GM23338 (cell line): Measurements from ENCODE around the gene YPEL2. TPM values are rescaled to one million over a fixed set of nuclear protein-coding genes. Genes with fewer than 3 reads are reported as not detected.
A peak's percentile ranks its signal among the peaks of the same experiment; 100 is the strongest.

ENCODE experiments used
- ATAC-seq: fragments of 200-7000 bp; cut with Tn5 transposase; 3 replicates; pipeline ENCODE4 v1.9.1; 2020
- DNase-seq: peaks from one replicate; pipeline ENCODE4 v3.0.0-alpha.2; 2015; ENCODE audit warnings: low spot score
- H2AFZ ChIP-seq: fragments of 200-600 bp; sonication (generic); 2 replicates; pipeline ENCODE4 v1.8.0; 2016; ENCODE audit warnings: antibody characterized with exemption, mild to moderate bottlenecking, moderate library complexity
- H3F3A ChIP-seq: fragments of 200-600 bp; sonication (generic); replicated peaks from 2 replicates; pipeline ENCODE4 v1.8.0; 2017; ENCODE audit warnings: antibody characterized with exemption, mixed run types, low read depth
- H3K27ac ChIP-seq: fragments of 200-600 bp; sonication (generic); 2 replicates; pipeline ENCODE4 v1.6.1; 2016; ENCODE audit warnings: low read depth
- H3K27me3 ChIP-seq: fragments of 200-600 bp; sonication (generic); 2 replicates; pipeline ENCODE4 v1.8.0; 2016; ENCODE audit warnings: mild to moderate bottlenecking, mixed run types, moderate library complexity; ENCODE audit not compliant: insufficient read depth
- H3K36me3 ChIP-seq: fragments of 200-600 bp; sonication (generic); 2 replicates; pipeline ENCODE4 v1.8.0; 2016; ENCODE audit warnings: mild to moderate bottlenecking; ENCODE audit not compliant: insufficient read depth
- H3K4me1 ChIP-seq: fragments of 200-600 bp; sonication (generic); 2 replicates; pipeline ENCODE4 v1.8.0; 2016; ENCODE audit warnings: mild to moderate bottlenecking, moderate library complexity; ENCODE audit not compliant: insufficient read depth
- H3K4me2 ChIP-seq: fragments of 200-600 bp; sonication (generic); 2 replicates; pipeline ENCODE4 v1.7.1; 2017; ENCODE audit warnings: mixed run types
- H3K4me3 ChIP-seq: fragments of 200-600 bp; sonication (generic); 2 replicates; pipeline ENCODE4 v1.6.1; 2016; ENCODE audit warnings: mixed run types
- H3K79me2 ChIP-seq: fragments of 200-600 bp; sonication (generic); replicated peaks from 2 replicates; pipeline ENCODE4 v1.8.0; 2017; ENCODE audit warnings: mild to moderate bottlenecking; ENCODE audit not compliant: insufficient read depth
- H3K9me2 ChIP-seq: fragments of 200-600 bp; sonication (generic); 2 replicates; pipeline ENCODE4 v1.8.0; 2017; ENCODE audit not compliant: insufficient read depth
- H4K20me1 ChIP-seq: fragments of 200-600 bp; sonication (generic); replicated peaks from 2 replicates; pipeline ENCODE4 v1.8.0; 2017; ENCODE audit warnings: mild to moderate bottlenecking; ENCODE audit not compliant: insufficient read depth
- H3K27ac Mint-ChIP-seq: 2 replicates; pipeline ENCODE4 v1.8.0; 2020; ENCODE audit warnings: inconsistent platforms, mild to moderate bottlenecking, moderate library complexity, mixed read lengths
- H3K27me3 Mint-ChIP-seq: 3 replicates; pipeline ENCODE4 v1.8.0; 2022; ENCODE audit warnings: low read depth, mild to moderate bottlenecking, moderate library complexity, mixed read lengths, inconsistent platforms; ENCODE audit not compliant: insufficient read depth, poor library complexity
- H3K36me3 Mint-ChIP-seq: 3 replicates; pipeline ENCODE4 v1.8.0; 2021; ENCODE audit warnings: low read depth, mild to moderate bottlenecking, inconsistent platforms, moderate library complexity, mixed read lengths
- H3K4me1 Mint-ChIP-seq: 3 replicates; pipeline ENCODE4 v1.8.0; 2020; ENCODE audit warnings: mild to moderate bottlenecking, inconsistent platforms, mixed read lengths
- H3K4me3 Mint-ChIP-seq: 3 replicates; pipeline ENCODE4 v1.8.0; 2021; ENCODE audit warnings: moderate library complexity, mild to moderate bottlenecking, inconsistent platforms, mixed read lengths
- H3K9me3 Mint-ChIP-seq: 3 replicates; pipeline ENCODE4 v1.8.0; 2020; ENCODE audit warnings: moderate library complexity, mild to moderate bottlenecking, inconsistent platforms, mixed read lengths
- EZH2 ChIP-seq: fragments of 200-600 bp; sonication (generic); IDR thresholded peaks from one replicate; pipeline ENCODE4 v1.8.0; 2017; ENCODE audit warnings: antibody characterized with exemption, mild to moderate bottlenecking, low read depth; ENCODE audit not compliant: unreplicated experiment
- EZH2phosphoT487 ChIP-seq: fragments of 200-600 bp; sonication (generic); IDR thresholded peaks from one replicate; pipeline ENCODE4 v1.8.1; 2018; ENCODE audit warnings: antibody characterized with exemption; ENCODE audit not compliant: unreplicated experiment
- STAT1 ChIP-seq: IDR thresholded peaks from one replicate; pipeline ENCODE4 v1.6.1; 2016; ENCODE audit warnings: antibody characterized with exemption; ENCODE audit not compliant: unreplicated experiment
- ZNF331 ChIP-seq: fragments of 250-450 bp; sonication (Bioruptor Pico); IDR thresholded peaks from 2 replicates; pipeline ENCODE4 v1.5.0; 2020; ENCODE audit warnings: low read depth, mild to moderate bottlenecking, moderate library complexity
- polyA plus RNA-seq: library from polyadenylated mRNA; unstranded; fragments of >200 nt; fragmentation: Nextera tagmentation; extraction: Ambion mirVana; gene quantifications from 2 replicates; pipeline ENCODE4 v1.2.1, GENCODE V29; 2016
- total RNA-seq: library from RNA; depleted of rRNA; stranded (reverse); fragments of >200 nt; shearing (Covaris generic); gene quantifications from 2 replicates; pipeline ENCODE4 v1.2.3, GENCODE V29; 2014
- TF ChIP-seq, protein P1 (sequence below): IDR thresholded peaks from 2 replicates; pipeline ENCODE4 v1.6.1; 2016; ENCODE audit warnings: antibody characterized with exemption
- TF ChIP-seq, protein P2 (sequence below): IDR thresholded peaks from one replicate; pipeline ENCODE4 v1.6.1; 2018; ENCODE audit warnings: antibody characterized with exemption; ENCODE audit not compliant: unreplicated experiment

The YPEL2 gene
- total and polyA plus RNA-seq, 2 experiments from 2014 or later = 4.1 to 5.2 TPM

DNA sequence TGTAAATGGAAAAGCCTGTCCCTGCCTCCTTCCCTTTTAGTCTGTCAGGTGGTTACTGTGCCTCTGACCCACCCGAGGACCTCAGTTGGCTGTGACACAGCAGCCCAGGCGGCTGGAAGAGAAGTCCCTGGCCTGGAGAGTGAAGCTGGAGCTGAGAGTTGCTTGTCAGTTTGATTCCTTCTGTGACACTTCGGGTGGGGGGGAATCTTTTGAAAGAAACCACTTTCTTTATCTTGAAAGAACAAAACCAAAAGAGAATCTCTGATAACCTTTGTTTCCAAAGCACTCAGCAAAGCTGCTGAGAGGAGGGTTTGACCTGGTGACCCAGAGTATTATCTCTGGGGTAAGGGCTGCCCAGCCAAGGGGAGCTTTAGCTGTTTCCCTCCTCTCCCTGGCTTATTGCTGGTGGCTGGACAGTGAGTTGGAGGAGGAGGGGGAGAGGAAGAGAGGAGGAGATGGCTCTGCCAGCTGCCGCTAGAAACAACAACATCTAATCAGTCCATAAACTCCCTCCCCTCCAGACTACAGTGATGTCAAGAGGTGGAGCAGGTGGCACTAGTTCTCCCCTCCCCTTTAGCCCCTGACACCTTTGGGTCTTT is 34.0 kb downstream of the YPEL2 start:
- Mint-ChIP-seq H3K4me3 (no peak overlapping the region), H3K36me3 (no peaks in the 10 kb centered on the region), H3K27me3 (peaks cover 7% of the 10 kb centered on the region), H3K9me3 (no peaks in the 10 kb centered on the region), H3K27ac (peak overlapping the region; percentile 19; the same call in 1 of the 2 replicates), H3K4me1 (peaks cover 68% of the 10 kb centered on the region)
- H3K36me3 ChIP-seq = no peaks in the 10 kb centered on the region
- 0 out of 2 replicates have a peak, but pooled peaks cover 12% of the 10 kb centered on the region for H3F3A ChIP-seq
- H3K9me2 ChIP-seq = no peaks in the 10 kb centered on the region
- peaks cover 39% of the 10 kb centered on the region for H3K4me1 ChIP-seq
- H3K27ac ChIP-seq = peak overlapping the region; percentile 85
- peak overlapping the region; percentile 32; the same call in 1 of the 2 replicates for H3K4me3 ChIP-seq
- no peaks in the 10 kb centered on the region for H3K27me3 ChIP-seq
- peak; percentile 5 for ATAC-seq
- H3K4me2 ChIP-seq = peak overlapping the region; percentile 42
- DNase-seq = no peak
- no peaks in the 10 kb centered on the region for H3K79me2 ChIP-seq
- H4K20me1 ChIP-seq = 0 out of 2 replicates have a peak, but pooled peaks cover 3% of the 10 kb centered on the region
- TF ChIP-seq, protein P1, sequence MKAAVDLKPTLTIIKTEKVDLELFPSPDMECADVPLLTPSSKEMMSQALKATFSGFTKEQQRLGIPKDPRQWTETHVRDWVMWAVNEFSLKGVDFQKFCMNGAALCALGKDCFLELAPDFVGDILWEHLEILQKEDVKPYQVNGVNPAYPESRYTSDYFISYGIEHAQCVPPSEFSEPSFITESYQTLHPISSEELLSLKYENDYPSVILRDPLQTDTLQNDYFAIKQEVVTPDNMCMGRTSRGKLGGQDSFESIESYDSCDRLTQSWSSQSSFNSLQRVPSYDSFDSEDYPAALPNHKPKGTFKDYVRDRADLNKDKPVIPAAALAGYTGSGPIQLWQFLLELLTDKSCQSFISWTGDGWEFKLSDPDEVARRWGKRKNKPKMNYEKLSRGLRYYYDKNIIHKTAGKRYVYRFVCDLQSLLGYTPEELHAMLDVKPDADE = no peak
- H2AFZ ChIP-seq = no peak overlapping the region

DNA sequence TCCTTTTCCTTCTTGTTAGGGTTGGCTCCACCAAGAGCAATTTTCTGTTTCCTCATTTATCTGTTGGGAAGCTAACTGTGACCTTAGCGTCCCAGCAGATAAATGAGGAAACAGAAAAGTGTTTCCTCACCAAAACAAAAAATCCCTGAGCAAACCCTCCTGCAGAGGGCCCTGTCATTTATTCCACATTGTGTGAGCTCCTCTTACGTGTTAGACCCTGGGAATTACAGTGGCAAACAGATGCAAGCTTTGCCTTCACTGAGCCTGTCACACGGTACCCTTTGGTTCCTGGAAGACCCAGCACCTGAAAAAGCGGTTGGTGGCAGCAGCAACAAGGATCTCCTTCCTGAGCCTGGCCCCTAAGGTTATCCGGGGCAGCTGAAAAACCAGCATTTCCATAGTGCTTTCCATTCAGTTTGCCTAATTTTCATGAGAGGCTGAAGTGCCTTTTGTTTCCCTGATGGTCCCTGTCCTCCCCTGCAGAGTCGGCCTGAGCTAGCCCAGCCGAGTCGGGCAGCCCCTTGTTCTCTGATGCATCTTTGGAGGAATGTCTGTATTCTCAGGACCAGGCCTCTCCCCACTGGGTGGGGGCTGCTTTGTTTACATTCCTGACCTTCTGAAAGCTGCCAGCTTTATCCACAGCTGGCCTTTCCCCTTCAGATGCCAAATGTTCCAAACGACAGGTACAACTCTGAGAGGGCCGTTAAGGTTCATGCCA is 34.7 kb downstream of the YPEL2 start:
- Histone ChIP-seq H3K4me1 (peaks cover 39% of the 10 kb centered on the region), H3K79me2 (no peaks in the 10 kb centered on the region), H3K4me2 (peak overlapping the region; percentile 52), H3K27ac (peak overlapping the region; percentile 85), H2AFZ (no peak overlapping the region), H3K36me3 (no peaks in the 10 kb centered on the region), H3K9me2 (no peaks in the 10 kb centered on the region), H4K20me1 (0 out of 2 replicates have a peak, but pooled peaks cover 3% of the 10 kb centered on the region), H3F3A (0 out of 2 replicates have a peak, but pooled peaks cover 12% of the 10 kb centered on the region), H3K27me3 (no peaks in the 10 kb centered on the region), H3K4me3 (peak overlapping the region; percentile 32; the same call in 1 of the 2 replicates)
- ATAC-seq (peak; percentile 94), DNase-seq (peak; percentile 93)
- Mint-ChIP-seq H3K27ac (peak overlapping the region; percentile 66; the same call in 1 of the 2 replicates), H3K9me3 (no peaks in the 10 kb centered on the region), H3K27me3 (peaks cover 9% of the 10 kb centered on the region), H3K4me1 (peaks cover 76% of the 10 kb centered on the region), H3K4me3 (peak overlapping the region; percentile 57), H3K36me3 (no peaks in the 10 kb centered on the region)
- no peak for TF ChIP-seq EZH2
- TF ChIP-seq, protein P1 = no peak
- no peak for TF ChIP-seq STAT1
- peak; percentile 21; the same call in 1 of the 2 replicates for TF ChIP-seq ZNF331
- no peak for TF ChIP-seq EZH2phosphoT487
- TF ChIP-seq, protein P2, sequence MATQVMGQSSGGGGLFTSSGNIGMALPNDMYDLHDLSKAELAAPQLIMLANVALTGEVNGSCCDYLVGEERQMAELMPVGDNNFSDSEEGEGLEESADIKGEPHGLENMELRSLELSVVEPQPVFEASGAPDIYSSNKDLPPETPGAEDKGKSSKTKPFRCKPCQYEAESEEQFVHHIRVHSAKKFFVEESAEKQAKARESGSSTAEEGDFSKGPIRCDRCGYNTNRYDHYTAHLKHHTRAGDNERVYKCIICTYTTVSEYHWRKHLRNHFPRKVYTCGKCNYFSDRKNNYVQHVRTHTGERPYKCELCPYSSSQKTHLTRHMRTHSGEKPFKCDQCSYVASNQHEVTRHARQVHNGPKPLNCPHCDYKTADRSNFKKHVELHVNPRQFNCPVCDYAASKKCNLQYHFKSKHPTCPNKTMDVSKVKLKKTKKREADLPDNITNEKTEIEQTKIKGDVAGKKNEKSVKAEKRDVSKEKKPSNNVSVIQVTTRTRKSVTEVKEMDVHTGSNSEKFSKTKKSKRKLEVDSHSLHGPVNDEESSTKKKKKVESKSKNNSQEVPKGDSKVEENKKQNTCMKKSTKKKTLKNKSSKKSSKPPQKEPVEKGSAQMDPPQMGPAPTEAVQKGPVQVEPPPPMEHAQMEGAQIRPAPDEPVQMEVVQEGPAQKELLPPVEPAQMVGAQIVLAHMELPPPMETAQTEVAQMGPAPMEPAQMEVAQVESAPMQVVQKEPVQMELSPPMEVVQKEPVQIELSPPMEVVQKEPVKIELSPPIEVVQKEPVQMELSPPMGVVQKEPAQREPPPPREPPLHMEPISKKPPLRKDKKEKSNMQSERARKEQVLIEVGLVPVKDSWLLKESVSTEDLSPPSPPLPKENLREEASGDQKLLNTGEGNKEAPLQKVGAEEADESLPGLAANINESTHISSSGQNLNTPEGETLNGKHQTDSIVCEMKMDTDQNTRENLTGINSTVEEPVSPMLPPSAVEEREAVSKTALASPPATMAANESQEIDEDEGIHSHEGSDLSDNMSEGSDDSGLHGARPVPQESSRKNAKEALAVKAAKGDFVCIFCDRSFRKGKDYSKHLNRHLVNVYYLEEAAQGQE = no peak
